Activated naive CD4-positive, alpha-beta T cell treated with anti-CD3 and anti-CD28 coated beads, Interleukin-2, amount 50 U/mL, for 72 hours (primary cell): ENCODE data around the gene ACOXL. TPM values are rescaled to one million over a fixed set of nuclear protein-coding genes. Genes with fewer than 3 reads are reported as not detected.
A peak's percentile ranks its signal among the peaks of the same experiment; 100 is the strongest.

Experiments
- ATAC-seq, 2 donors: fragments of 150-1000 bp; cut with Tn5 transposase; 2 replicates each; pipeline ENCODE4 v1.10.0; 2021; ENCODE audit warnings: mild to moderate bottlenecking in 2 of 2, moderate library complexity in 2 of 2
- DNase-seq, 2 donors: peaks; one replicate each; pipeline ENCODE4 v3.0.0; 2021 to 2022; ENCODE audit warnings: low spot score in 2 of 2
- H3K27ac Mint-ChIP-seq, 2 donors: one replicate each; pipeline ENCODE4 v1.8.0; 2022; ENCODE audit warnings: mild to moderate bottlenecking in 2 of 2, mixed read lengths in 2 of 2
- H3K36me3 Mint-ChIP-seq, 2 donors: one replicate each; pipeline ENCODE4 v1.8.0; 2022; ENCODE audit warnings: mixed read lengths in 2 of 2
- H3K9me3 Mint-ChIP-seq, 2 donors: one replicate each; pipeline ENCODE4 v1.8.0; 2022; ENCODE audit warnings: mixed read lengths in 2 of 2
- total RNA-seq, 2 donors: library from RNA; stranded (reverse); gene quantifications; one replicate each; pipeline ENCODE4 v1.2.3, GENCODE V29; 2022

Gene ACOXL
- total RNA-seq, 2 donors from 2014 or later: 0.16 TPM; not detected in 1

DNA sequence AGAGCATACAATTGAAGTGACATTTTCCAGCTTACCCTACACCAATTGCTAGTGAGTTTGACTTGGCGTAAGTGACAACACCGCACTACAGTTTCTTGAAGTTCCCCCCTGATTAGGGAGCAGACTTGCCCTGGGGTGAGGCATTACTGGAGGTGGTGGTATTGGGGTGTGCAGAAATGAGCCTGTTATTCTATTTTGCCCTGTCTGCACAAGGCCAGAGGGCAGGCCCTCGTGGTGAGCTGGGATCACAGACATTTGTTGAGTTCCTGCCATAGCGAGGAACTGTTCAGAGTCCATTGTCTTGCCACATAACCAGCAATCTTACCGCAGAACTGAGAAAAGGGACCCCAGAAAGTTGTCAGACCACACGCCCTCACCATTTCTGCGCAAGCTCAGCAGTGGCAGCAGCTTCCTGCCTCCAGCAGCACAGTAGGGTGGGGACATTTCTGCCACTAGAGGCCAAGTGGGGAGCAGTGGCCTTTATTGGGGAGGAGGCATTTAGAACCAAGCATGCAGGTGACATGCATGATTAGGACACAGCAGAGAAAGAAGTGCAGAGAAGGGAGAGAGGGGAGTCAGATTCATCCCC is 284.8 kb downstream of the ACOXL start:
- Mint-ChIP-seq H3K9me3 (peaks cover 5 to 6% of the 10 kb centered on the region in 2 donors), H3K27ac (no peak overlapping the region), H3K36me3 (peaks cover 0 to 7% of the 10 kb centered on the region in 2 donors)
- ATAC-seq: no peak
- DNase-seq: no peak

DNA sequence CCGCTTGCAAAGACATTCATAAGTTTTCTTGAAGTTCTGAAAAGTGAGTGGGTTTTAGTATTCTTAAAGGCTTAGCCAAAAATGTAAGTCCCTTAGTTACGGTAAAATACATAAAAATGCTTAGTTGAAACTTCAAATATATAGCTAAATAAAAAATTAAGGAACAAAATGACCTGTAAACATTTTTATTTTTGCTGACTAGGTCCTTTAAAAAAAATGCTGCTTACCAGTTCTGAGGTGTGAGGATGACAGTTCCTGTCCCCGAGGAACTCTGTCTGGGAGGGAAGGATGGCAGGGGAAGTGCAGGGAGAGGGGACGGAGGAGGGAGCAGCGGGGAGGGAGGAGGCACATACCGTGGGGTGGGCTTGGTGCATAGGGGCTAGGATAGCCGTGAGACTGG is 285.5 kb downstream of the ACOXL start:
- DNase-seq (no peak), ATAC-seq (no peak)
- peaks cover 5 to 6% of the 10 kb centered on the region in 2 donors for H3K9me3 Mint-ChIP-seq
- H3K27ac Mint-ChIP-seq: no peak overlapping the region
- peaks cover 0 to 7% of the 10 kb centered on the region in 2 donors for H3K36me3 Mint-ChIP-seq

- Mint-ChIP-seq H3K9me3 (no peaks in the 10 kb centered on the region), H3K27ac (no peak overlapping the region), H3K36me3 (no peaks in the 10 kb centered on the region)
- no peak for ATAC-seq
- no peak for DNase-seq
Measured at GRCh38 chr2:111019381-111019780, 287.0 kb downstream of the ACOXL start.

GRCh38 chr2:111022633-111023032 is 290.3 kb downstream of the ACOXL start:
- H3K9me3 Mint-ChIP-seq: no peaks in the 10 kb centered on the region

DNA sequence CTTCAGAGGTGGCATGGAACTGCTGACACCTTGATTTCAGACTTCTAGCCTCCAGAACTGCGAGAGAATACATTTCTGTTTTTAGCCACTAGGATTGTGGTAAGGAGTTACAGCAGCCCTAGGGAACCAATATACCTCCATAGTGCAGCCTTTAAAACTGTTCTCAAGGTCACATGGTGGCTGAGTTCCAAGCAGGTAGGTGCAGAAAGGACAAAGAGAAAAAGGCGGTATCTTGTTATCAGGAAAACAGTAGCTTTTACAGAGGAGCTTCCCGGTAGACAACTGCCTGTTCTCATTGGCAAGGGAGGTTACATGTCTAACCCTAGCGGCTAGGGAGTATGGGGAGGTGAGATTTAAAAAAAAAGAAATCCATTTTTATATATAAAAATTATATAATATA is 292.1 kb downstream of the ACOXL start:
- Mint-ChIP-seq H3K36me3 (peaks cover 0 to 4% of the 10 kb centered on the region in 2 donors), H3K9me3 (peaks cover 0 to 4% of the 10 kb centered on the region in 2 donors), H3K27ac (no peak overlapping the region)
- DNase-seq: no peak
- ATAC-seq: no peak

More at GRCh38 chr2:111022633-111023032, 290.3 kb downstream of the ACOXL start:
- DNase-seq: no peak
- no peak for ATAC-seq
- H3K27ac Mint-ChIP-seq: no peak overlapping the region
- no peaks in the 10 kb centered on the region for H3K36me3 Mint-ChIP-seq

DNA sequence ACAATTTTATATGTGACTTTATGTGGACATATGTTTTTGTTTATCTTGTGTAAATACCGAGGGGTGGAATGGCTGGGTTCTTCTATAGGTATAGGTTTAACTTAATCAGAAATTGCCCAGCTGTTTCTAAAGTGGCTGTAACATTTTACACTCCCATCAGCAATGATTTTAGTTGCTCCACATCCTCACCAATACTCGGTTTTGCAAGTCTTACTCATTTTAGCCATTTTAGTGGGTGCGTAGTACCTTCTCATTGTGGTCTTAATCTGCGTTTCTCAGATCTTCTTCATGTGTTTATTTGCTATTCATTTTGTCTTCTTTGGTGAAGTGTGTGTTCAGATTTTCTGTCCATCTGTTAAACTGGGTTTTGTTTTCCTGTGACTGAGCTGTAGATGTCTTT is 292.9 kb downstream of the ACOXL start:
- DNase-seq (no peak), ATAC-seq (peak in 1 of 2 donors; percentile 40)
- H3K9me3 Mint-ChIP-seq: peaks cover 0 to 4% of the 10 kb centered on the region in 2 donors
- H3K27ac Mint-ChIP-seq: no peak overlapping the region
- H3K36me3 Mint-ChIP-seq: peaks cover 0 to 4% of the 10 kb centered on the region in 2 donors

- H3K27ac Mint-ChIP-seq: no peak overlapping the region
- peaks cover 0 to 4% of the 10 kb centered on the region in 2 donors for H3K9me3 Mint-ChIP-seq
- DNase-seq (no peak), ATAC-seq (peak in 1 of 2 donors; percentile 56)
- H3K36me3 Mint-ChIP-seq: peaks cover 0 to 4% of the 10 kb centered on the region in 2 donors
Measured at GRCh38 chr2:111028720-111029119, 296.3 kb downstream of the ACOXL start.

- H3K27ac Mint-ChIP-seq: no peak overlapping the region
- no peak for ATAC-seq
- H3K9me3 Mint-ChIP-seq: peaks cover 0 to 4% of the 10 kb centered on the region in 2 donors
- peaks cover 0 to 4% of the 10 kb centered on the region in 2 donors for H3K36me3 Mint-ChIP-seq
- DNase-seq: no peak
Measured at GRCh38 chr2:111029181-111029927, 297.0 kb downstream of the ACOXL start.

GRCh38 chr2:111030260-111030891 is 298.0 kb downstream of the ACOXL start:
- peaks cover 0 to 4% of the 10 kb centered on the region in 2 donors for H3K9me3 Mint-ChIP-seq
- peaks cover 0 to 4% of the 10 kb centered on the region in 2 donors for H3K36me3 Mint-ChIP-seq
- ATAC-seq (no peak), DNase-seq (no peak)
- no peak overlapping the region for H3K27ac Mint-ChIP-seq

- Mint-ChIP-seq H3K36me3 (peaks cover 0 to 4% of the 10 kb centered on the region in 2 donors), H3K27ac (no peak overlapping the region), H3K9me3 (peaks cover 0 to 4% of the 10 kb centered on the region in 2 donors)
- DNase-seq: no peak
- no peak for ATAC-seq
Measured at GRCh38 chr2:111030945-111031344, 298.6 kb downstream of the ACOXL start.

GRCh38 chr2:111031546-111032478 is 299.4 kb downstream of the ACOXL start:
- Mint-ChIP-seq H3K9me3 (peaks cover 0 to 4% of the 10 kb centered on the region in 2 donors), H3K36me3 (peaks cover 0 to 4% of the 10 kb centered on the region in 2 donors), H3K27ac (no peak overlapping the region)
- DNase-seq: peak in 1 of 2 donors; percentile 1
- no peak for ATAC-seq

GRCh38 chr2:111032721-111033429 is 300.5 kb downstream of the ACOXL start:
- Mint-ChIP-seq H3K9me3 (peaks cover 0 to 4% of the 10 kb centered on the region in 2 donors), H3K36me3 (peaks cover 0 to 4% of the 10 kb centered on the region in 2 donors), H3K27ac (no peak overlapping the region)
- DNase-seq (no peak), ATAC-seq (no peak)

- no peak overlapping the region for H3K27ac Mint-ChIP-seq
- no peaks in the 10 kb centered on the region for H3K9me3 Mint-ChIP-seq
- ATAC-seq (no peak), DNase-seq (no peak)
- no peaks in the 10 kb centered on the region for H3K36me3 Mint-ChIP-seq
Measured at GRCh38 chr2:111034146-111034545, 301.8 kb downstream of the ACOXL start.

DNA sequence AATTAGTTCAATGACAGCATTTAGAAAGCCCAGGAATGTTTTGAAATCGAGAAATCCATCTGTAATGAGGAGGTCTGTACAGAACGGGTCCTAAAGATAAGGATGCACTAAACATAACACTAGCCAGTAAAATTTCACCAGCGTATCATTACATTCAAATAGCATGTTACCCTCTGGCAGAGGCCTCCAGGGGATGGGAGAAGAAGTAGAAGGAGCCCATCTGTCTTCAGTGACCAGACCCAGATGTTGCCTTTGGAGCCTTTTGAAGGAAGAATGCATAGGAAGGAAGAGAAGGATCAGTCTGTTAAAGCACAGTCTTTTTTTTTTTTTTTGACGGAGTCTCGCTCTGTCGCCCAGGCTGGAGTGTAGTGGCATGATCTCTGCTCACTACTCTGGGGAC is 302.2 kb downstream of the ACOXL start:
- DNase-seq (no peak), ATAC-seq (no peak)
- Mint-ChIP-seq H3K9me3 (no peaks in the 10 kb centered on the region), H3K36me3 (no peaks in the 10 kb centered on the region), H3K27ac (no peak overlapping the region)

DNA sequence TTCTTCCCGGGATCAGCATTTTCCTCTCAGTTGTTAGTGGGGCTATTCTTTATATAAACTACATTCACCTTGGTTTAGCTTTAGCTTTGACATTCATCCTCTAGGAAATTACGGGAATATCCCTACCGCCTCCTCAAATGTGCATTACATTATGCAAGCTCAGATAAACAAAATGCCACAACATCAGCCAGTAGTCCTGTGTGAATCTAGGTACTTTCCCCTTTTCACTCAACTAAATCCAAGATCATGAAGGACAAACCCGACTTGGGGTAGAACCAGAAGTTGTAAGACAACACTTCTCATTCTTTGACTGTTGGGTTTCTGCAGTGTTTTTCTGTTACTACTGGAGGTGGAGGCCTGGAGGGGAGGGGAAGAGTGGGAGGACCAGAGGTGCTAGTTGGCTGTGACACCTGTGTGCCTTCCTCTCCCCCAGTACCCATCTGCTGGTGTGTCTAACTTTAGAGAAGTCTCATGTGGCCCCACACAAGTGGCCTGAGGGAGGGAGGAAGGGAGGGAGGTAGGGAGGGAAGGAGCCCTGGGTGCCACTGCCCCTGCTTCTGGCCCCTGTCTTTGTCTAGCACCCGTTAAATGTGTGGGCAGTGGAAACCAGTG is 303.6 kb downstream of the ACOXL start:
- no peak for ATAC-seq
- Mint-ChIP-seq H3K36me3 (no peaks in the 10 kb centered on the region), H3K9me3 (no peaks in the 10 kb centered on the region), H3K27ac (no peak overlapping the region)
- DNase-seq: no peak
